Stimulated activated CD4-positive, alpha-beta T cell treated with anti-CD3 and anti-CD28 coated beads, Interleukin-2, amount 100 ng/mL, for 24 hours (primary cell): ENCODE results near the gene LIPI.
"Not testable (repeated sequence)": the region's sequence is repeated elsewhere in the genome, so short reads cannot be mapped to it uniquely, and the experiment has no call there.

ENCODE experiments used
- DNase-seq, 2 donors: peaks; one replicate each; pipeline ENCODE4 v3.0.0-alpha.2; 2020

LIPI gene

DNA sequence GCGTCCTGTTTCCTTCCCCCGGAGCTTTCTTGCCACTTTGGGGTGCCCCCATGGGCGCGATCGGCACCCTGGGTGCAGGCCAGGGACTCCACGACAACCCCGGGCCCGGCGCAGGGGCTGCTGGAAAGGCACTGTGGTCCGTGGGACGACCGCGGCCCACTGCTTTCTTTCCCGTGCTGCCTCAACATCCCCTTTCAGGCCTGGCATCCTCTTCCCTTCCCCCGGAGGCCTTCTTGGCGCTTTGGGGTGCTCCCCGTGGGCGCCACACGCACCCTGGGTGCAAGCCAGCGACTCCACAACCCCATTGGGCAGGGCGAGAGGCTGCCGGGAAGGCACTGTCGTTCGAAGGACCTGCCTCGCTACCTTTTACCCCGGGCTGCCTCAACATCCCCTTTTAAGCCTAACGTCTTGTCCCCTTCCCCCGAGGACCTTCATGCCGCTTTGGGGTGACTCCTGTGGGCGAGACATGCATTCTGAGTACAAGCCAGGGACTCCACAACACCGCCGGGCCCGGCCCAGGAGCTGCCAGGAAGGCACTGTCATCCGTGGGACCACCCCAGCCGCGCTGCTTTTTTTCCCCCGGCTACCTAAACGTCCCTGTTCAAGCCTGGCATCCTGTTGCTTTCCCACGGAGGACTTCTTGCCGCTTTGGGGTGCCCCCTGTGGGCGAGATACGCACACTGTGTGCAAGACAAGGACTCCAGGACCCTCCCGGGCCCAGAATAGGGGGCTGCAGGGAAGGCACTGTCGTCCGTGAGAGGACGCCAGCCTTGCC lies 137.8 kb downstream of the LIPI start:
- DNase-seq = no peak

DNA sequence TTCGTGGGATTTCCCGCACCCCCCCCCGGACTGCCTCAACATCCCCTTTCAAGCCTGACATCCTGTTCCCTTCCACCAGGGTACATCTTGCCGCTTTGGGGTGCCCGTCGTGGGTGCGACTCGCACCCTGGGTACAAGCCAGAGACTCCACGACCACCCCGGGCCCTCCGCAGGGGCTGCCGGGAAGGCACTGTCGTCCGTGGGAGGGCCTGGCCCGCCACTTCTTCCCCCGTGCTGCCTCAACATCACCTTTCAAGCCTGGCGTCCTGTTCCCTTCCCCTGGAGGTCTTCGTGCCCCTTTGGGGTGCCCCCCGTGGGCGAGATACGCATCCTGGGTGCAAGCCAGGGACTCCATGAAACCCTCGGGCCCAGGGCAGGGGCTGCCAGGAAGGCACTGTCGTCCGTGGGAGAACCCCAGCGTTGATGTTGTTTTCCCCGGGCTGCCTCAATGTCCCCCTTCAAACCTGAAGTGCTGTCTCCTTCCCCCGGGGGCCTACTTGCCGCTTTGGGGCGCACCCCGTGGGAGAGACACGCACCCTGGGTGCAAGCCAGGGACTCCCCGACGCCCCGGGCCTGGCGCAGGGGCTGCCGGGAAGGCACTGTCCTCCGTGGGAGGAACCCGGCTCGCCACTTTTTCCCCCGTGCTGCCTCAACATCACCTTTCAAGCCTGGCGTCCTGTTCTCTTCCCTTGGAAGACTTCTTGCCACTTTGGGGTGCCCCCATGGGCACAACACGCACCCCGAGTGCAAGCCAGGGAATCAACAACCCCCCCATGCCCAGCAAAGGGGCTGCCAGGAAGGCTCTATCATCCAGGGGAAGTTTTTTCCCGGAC lies 138.6 kb downstream of the LIPI start:
- no peak for DNase-seq

- no peak for DNase-seq
Observed at GRCh38 chr21:14070968-14071367, 139.8 kb downstream of the LIPI start.

DNA sequence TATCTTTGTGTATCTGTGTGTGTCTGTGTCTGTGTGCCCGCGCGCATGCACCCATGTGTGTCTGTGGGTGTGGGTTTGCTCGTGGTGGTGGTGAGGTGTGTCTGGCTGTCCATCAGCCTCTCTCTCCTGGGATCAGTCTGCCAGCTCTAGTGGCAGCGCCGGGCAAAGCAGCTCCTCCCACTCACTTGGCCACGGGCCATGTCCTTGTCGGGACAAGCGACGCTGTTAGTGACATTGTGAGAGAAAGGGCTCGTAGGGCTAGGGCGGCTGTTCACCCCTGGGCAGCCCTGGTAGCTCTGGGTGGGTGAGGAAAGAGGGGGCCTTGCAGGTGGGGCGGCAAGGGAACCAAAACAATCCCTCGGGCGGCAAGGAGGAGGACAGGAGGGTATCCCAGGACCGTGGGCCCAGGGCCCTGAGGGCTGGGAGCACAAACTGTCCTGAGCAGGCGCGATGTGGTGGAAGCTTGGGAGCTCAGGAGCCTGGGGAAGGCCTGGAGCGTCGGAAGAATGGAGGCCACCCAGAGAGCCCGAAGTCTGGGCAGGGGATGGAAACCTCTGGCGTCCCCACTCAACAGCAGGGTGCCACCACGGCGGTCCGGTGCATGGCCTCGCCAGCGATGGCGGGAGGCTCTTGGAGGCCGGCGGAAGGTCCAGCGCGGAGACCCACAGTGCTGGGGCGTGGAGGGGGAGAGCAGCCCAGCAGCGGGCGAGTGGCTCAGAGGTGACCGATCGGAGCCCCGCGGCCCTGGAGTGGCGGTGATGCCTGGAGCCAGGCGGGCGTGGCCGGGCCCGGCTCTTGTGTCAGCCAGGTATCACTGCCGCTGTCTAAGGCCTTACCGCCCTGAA lies 140.5 kb downstream of the LIPI start:
- no peak for DNase-seq

GRCh38 chr21:14064296-14064645 lies 146.5 kb downstream of the LIPI start:
- no peak for DNase-seq

DNA sequence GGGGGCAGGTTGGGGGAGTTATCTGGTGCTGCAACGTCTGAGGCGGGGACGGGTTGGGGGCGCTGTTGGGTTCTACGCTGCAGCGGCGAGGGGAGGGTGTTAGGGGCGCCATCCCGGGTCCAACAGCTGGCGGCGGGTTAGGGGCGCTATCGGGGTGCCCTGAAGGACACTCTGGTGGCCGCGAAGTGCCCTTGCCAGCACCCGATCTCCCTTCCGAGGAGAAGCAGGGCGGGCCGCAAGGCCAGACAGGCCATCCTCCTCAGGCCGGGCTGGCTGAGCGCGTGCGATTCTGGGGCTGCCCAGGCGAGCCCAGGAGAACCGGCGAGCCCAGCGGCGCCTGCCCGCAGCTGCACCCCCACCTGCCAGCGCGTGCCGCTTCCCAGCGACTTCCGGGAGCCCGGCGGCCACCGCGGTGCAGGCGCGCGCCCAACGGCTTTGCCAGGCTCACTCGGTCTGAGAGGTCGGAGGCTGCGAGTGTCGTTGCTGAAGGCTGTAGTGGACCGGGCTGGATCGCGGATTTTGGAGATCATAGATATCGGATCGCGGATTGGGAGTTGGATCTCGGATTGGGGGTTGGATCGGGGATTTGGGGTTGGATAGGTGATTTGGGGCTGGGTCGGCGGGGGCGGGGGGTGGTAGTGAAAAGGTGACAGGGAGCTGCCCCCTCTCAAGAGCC lies 147.0 kb downstream of the LIPI start:
- not testable (repeated sequence) for DNase-seq

DNA sequence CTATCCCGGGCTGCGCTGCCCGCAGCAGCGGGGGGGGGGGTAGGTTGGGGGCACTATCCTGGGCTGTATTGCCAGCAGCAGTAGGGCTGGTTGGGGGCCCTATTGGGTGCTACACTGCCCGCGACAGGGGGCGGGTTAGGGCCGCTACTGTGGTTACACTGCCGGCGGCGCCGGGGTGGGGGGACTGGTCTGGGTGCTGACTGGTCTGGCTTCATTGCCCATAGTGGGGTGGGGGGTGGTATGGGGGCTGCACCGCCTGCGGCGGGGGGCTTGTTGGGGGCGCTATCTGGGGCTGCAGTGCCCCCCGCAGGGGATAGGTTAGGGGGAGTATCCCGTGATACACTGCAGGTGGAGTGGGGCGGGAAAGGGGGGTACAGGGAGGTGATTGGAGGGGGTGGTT lies 148.1 kb downstream of the LIPI start:
- DNase-seq = not testable (repeated sequence)

DNA sequence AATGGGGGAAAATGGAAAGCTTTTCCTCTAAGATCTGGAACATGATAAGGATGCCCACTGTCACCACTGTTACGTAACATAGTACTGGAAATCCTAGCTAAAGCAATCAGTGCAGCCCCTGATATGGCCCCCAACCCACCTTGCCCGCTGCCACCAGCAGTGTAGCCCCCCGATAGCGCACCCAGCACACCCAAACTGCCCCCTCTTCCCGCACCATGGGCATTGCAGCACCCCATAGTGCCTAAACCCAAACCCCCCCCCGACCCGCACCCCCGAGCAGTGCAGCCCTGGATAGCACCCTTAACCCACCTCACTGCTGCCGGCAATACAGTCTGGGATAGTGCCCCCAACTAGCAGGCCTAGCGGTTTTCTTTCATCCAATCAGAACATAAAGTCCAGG lies 148.9 kb downstream of the LIPI start:
- not testable (repeated sequence) for DNase-seq

DNA sequence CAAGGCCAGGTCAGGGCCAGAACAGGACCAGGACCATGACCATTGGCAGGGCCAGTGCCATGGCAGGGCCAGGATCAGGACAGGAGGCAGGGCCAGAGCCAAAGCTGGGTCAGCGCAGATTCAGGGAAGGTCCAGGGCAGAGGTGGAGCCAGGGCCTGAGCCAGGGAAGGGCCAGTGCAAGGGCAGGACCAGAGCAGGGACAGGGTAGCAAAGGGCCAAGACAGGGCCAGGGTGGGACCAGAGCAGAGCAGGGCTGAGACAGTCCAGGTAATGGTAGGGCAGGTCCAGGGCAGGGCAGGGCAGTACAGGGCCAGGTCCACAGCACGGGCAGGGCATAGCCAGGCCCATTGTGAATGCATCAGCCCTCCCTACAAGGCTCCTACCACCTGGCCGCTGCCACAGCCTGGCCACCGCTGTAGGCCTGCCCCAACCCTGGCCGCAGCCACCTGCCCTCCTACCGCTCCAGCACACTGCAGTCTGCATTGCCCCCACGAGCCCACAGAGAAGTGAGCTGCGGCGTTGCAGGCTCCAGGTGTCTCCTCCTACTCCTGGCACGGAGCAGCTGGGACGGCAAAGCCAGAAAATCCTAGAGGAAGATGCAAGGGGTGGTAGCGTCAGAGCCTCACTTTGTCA lies 151.6 kb downstream of the LIPI start:
- DNase-seq = not testable (repeated sequence)
